CD4-positive, alpha-beta T cell treated with Interleukin-15 for 4 hours (primary cell): ENCODE results near the gene PTGER1.

Experiments
- DNase-seq: peaks from one replicate; pipeline ENCODE4 v3.0.0-alpha.2; 2020; ENCODE audit warnings: low spot score

The PTGER1 gene

DNA sequence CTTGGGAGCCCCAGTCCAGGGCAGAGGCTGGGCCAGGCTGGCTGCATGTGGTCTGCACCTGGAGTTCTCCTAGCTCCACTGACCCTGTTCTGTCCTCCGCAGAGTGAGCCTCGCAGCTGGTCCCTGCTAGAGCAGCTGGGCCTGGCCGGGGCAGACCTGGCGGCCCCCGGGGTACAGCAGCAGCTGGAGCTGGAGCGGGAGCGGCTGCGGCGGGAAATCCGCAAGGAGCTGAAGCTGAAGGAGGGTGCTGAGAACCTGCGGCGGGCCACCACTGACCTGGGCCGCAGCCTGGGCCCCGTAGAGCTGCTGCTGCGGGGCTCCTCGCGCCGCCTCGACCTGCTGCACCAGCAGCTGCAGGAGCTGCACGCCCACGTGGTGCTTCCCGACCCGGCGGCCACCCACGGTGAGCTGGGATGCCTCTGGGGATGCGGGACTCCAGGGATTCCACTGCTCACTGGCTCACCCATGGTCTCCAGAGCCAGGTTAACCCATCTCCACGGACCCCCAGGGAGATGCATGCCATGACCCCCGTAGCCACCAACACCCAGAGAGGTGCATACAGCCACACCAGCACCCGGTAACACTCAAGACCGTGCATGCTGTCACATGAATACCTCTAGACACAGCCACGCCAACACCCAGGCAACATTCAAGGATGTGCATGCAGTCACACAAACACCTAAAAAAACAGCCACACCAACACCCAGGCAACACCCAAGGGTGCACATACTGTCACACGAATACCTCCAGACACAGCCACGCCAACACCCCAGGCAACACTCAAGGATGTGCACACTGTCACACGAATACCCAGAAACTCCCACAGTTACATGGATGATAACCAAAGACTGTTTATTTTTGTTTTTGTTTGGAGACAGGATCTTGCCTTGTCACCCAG lies 33.9 kb downstream of the PTGER1 start:
- DNase-seq, result no peak

DNA sequence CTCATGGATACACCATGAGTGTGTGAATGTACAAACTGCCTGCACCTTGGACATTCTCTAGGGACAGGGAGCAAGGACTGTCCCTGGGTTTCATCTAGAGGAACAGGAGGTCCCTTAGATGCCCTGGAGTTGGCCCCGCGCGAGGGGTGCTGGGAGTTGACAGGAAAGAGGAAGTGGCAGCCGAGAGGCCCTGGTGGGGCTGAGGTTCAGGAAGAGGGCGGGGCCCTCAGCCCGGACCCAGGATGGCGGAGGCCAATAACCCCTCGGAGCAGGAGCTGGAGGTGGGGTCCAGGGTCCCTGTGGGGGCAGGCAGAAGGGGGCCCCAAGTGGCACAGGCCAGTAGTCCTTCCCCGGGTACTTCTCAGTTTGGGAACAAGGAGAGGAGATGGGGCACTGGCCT lies 35.1 kb downstream of the PTGER1 start:
- peak; percentile 74 for DNase-seq

DNA sequence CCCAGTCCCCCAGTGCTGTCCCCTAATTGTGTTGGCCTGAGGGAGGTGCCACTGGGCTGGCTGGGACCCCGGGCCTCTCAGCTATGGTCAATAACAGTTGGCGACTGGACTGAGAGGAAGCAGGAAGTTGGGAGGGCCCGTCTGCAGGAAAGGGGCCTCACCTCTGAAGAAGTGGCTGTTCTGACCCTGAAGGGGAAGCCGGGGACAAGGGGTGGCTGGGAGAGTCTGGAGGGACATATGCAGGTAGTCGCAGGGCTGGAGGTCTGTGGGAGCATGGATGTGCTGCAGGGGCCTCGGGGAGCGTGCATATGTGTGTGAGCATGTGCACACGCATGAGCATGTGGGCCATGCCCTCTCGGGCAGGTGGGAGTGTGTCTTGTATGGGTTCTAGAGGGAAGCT lies 36.1 kb downstream of the PTGER1 start:
- no peak for DNase-seq

DNA sequence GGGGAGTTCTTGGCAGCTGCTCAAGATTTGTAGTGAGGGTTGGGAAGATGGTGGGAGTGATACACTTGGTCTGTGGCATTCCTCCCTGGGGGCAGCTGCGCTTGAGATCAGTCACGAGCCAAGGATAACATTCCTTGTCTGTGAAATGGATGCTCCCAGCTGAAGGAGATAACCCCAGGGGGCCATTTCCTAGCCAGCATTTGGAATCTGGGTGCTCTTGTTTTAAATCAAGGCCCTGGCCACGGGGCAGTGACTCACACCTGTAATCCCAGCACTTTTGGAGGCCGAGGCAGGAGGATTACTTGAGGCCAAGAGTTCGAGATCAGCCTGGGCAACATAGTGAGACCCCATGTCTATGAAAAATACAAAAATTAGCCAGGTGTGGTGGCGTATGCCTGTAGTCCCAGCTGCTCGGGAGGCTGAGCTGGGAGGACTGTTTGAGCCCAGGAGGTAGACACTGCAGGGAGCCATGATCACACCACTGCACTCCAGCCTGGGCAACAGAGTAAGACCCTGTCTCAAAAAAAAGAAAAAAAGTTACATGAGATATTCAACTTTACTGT lies 37.5 kb downstream of the PTGER1 start:
- DNase-seq, result no peak

DNA sequence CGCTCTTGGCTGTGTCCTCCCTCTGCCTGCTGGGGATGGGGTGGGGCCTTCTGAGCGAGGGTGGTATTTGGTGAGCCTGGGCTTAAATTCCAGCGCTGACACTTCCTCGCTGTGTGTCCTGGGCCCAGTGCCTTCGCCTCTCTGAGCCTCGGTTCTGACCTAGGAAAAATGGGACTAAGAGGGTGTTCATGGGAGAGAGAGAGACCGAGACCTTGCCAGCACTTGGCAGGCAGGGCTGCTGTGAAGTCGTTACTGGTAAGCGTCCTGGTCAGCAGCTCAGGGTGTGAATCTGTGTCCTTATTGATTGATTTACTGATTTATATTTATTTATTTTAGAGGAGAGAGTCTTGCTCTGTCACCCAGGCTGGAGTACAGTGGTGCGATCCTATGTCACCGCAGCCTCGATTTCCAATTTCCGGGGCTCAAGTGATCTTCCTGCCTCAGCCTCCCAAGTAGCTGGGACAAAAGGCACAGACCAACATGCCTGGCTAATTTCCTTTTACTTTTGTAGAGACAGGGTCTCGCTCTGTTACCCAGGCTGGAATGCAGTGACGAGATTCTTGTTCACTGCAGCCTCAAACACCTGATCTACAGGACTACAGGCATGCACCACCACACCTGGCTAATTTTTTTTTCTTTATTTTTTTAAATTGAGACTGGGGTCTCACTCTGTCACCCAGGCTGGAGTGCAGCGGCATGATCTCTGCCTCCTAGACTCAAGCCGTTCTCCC lies 39.7 kb downstream of the PTGER1 start:
- no peak for DNase-seq

DNA sequence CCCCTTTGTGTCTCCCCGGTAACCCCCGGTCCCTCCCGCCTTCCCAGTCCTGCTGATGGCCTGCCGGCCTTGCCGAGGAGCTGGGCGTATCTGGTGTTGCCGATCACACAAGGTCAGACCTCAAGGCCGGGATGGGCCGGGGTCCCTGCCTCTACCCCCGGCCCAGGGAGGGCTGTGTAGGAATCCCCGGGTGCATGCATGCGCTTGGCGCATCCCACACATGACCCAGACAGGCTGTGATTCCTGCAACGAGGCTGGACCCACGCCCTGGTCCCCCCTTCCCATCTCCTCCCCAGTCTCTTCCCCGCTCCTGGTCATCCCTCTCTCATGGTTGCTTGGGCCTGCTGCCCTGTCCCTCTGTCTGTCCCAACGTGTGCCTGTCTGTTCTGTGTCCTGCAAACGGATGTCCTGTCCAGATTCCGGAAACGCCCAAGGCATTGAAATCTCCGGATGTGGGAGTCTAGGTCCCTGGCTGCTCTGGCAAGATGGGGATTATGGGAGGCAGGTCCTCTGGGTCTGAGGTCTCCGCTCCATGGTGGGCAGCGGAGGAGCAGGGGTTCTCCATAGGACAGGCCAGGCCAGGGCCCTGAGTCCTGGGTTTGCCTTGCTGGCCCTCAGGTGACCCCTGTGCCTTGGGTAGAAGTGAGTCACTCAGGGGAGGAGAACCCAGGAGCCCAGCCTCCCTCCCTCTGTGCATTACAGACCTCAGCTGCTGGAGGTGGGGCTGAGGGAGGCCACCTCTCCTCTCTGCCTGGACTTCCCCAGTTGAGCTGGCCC lies 40.4 kb downstream of the PTGER1 start:
- DNase-seq, result peak; percentile 51

DNA sequence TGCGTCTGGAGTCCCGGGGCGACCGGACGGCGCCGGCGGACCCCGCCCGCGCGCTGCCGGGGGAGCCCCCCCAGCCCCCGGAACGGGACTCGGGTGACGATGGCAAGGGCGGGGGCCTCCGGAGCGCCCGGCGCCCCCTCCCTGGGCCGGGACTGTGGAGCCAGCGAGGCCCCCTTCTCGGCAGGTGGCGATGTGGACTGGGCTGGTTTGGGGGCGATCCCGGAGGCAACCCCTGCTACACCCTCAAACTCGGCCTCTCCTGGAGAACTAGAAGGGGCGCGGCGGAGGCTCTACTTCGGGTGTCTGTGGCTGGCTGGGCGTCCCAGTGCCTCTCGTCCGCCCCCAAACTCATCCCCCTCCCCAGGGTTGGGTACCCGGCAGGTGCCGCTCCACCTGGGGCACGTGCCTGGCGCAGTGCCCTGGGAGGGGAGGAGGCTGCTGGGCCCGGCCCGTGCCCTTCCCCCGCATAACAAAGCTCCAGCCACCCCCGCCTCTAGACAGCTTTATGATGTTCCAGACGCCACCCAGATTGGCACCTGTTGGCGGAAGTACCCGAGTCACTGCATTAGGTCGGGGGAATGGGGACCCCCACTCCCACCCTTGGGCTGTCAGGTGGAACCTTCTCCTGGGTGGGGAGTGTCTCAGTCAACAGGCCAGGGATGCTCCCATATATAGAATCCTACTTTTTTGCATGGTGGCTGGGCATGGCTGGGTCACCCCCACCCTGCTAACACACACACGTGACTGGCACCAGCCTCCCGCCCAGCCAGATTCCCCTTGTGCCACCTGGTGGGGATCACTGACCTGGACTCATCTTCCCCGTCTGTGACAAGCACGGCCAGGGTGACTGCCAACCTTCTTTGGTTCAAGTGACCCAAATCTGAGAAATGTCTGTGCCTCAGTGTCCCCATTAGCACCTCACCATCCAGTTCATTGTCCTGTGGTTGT lies 41.3 kb downstream of the PTGER1 start:
- DNase-seq, result no peak

DNA sequence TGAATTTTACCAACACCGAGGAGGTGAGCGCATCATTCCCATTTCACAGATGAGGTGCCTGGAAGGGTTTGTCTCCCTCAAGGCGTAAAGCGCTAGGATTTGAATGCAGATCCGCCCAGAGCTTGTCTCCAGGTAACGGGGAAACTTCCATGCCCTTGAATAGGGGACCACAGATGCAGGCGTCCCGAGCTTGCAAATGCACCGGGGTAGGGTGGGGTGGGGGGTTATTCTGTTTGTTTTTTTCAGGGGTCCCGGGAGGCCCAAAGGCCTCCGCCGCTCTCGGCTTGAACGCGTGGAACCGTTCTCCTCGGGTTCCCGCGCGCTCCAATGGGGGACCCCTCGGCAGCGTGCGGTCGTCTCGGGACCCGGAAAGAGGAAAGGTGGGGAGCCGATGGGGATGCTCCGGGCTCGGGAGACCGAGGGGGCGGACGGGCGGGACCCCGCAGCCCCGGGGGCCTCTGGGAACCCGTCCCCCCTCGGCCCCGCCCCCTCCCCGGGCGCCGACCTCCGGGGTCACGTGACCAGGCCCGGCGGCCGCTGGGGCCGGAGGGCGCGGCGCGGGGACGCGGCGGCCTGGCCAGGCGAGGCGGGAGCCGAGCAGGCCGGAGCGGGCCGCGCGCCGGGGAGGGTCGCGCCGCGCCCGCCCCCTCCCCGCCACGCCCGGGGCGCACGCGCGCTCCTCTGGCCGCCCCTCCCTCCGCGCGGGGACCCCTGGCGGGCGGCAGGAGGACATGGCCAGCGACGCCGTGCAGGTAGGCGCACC lies 42.2 kb downstream of the PTGER1 start, which contains the start of gene PKN1:
PKN1 (plus strand) TSS at position 516 of the 763 bp plus-strand sequence; CDS start at position 732, 216 bp downstream.
- peak; percentile 37 for DNase-seq

DNA sequence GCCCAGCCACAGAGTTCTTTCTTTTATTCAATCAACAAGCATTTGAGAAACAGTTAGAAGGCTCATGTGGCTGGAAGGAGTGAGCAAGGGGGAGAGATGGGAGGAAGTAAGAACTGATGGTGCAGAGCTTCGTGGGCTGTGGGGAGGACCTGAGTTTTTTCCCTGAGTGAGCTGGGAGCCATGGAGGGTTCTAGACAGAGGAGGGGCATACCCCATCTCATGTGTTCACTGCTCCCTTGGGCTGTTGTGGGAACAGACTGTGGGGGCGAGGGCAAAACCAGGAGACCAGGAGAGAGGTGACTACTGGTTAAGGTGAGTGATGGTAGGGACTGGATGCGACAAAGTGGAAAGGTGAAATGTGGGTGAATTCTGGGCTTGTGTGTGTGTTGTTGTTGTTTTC lies 44.4 kb downstream of the PTGER1 start:
- DNase-seq, result no peak

DNA sequence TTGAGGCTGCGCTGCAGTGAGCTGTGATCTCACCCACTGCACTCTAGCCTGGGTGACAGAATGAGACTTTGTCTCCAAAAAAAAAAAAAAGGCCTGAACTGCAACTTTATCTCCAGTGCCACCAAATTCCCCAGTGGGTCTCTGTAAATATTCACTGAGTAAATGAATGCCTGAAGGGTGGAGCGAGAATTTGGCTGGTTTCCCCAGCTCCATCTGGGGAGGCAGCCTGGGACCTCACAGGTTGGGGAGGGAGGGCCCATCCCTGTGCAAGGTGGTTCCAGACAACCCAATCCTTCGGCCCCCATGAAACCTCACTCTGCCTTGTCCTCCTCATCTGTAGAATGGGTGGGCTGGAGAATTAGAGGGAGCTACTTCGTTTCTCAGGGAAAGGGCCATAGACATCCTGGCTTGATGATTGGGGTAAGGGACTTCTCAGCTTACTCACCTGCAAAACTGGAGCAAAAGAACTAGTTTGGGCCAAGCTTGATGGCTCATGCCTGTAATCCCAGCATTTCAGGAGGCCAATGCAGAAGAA lies 46.2 kb downstream of the PTGER1 start:
- DNase-seq, result no peak

DNA sequence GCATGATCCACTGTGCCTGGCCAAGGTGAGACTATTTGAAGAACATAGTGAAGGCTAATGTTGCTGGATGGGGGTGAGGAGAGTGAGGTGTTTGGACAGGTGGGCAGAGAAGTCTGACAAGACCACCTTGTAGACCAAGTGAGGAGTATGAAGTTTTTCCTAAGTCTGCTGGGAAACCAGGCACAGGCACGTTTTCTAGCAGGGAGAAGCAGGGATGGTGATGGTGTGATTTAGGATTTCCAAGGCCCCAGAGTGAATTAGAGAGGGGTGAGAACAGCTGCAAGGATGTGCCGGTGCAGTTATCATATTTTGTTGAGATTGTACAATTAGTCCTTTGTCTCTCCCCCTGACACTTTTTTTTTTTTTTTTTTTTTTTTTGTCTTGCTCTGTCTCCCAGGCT lies 47.7 kb downstream of the PTGER1 start:
- DNase-seq, result no peak

DNA sequence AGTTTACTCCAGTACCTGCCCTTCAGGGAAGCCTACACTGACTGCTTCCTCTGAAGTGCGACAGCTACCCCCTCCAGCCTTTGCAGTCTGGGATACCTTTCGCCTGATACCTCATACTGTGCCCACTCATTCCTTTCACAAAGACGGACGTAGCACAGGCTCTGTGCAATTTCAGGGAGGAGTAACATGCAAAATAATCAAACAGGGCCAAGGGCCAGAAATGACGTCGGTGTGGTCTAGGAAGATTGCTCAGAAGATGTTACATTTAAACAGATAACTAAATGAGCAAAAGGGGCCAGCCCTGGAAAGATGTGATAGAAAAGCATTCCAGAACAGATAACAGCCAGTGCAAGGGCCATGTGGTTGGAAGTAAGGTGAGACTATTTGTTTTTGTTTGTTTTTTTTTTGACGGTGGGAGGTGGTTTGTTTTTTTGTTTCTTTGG lies 49.4 kb downstream of the PTGER1 start:
- no peak for DNase-seq
